Measurements from ENCODE around the gene YBEY. TPM values are rescaled to one million over a fixed set of nuclear protein-coding genes. Genes with fewer than 3 reads are reported as not detected.

Gene YBEY
- total and polyA plus RNA-seq, 2 of the 13 experiments (the other 11 are each of a cell fraction or from before 2014, with no cell fraction given): 6.5 to 8.9 TPM

- TF ChIP-seq PAWR (CRISPR knock-in tag; IDR thresholded peaks at IDR 0.05; ENCODE audit: borderline replicate concordance) (no peak), ZNF143 (CRISPR knock-in tag; IDR thresholded peaks at IDR 0.05) (no peak; the same call in 1 of the 2 replicates), SMAD9 (CRISPR knock-in tag; IDR thresholded peaks at IDR 0.05) (no peak), ZNF318 (CRISPR knock-in tag; IDR thresholded peaks at IDR 0.05) (no peak), CCAR2 (optimal IDR thresholded peaks at IDR 0.05; ENCODE audit: low read depth, low read length) (no peak), SIN3A (IDR thresholded peaks at IDR 0.05; ENCODE audit: borderline replicate concordance, low read depth, low read length) (peak; percentile 40; the same call in 1 of the 2 replicates), DPF2 (CRISPR knock-in tag; IDR thresholded peaks at IDR 0.05; ENCODE audit: borderline replicate concordance, low read depth) (no peak), ZNF850 (CRISPR knock-in tag; conservative IDR thresholded peaks at IDR 0.05) (no peak), XRCC5 (optimal IDR thresholded peaks at IDR 0.05; ENCODE audit: low read length) (peak; percentile 12), JUND (CRISPR knock-in tag; IDR thresholded peaks at IDR 0.05) (no peak), ZNF607 (CRISPR knock-in tag; IDR thresholded peaks at IDR 0.05; ENCODE audit: borderline replicate concordance) (0 out of 2 replicates have a peak, but pooled peaks have one; percentile 81), DMAP1 (CRISPR knock-in tag; IDR thresholded peaks at IDR 0.05) (no peak), CEBPG (CRISPR knock-in tag; IDR thresholded peaks at IDR 0.05) (no peak), ZNF282 (IDR thresholded peaks at IDR 0.05; ENCODE audit: partially characterized antibody) (no peak), ZNF430 (CRISPR knock-in tag; IDR thresholded peaks at IDR 0.05) (no peak), DDIT3 (CRISPR knock-in tag; IDR thresholded peaks at IDR 0.05) (no peak)
- TF ChIP-seq, protein P1, sequence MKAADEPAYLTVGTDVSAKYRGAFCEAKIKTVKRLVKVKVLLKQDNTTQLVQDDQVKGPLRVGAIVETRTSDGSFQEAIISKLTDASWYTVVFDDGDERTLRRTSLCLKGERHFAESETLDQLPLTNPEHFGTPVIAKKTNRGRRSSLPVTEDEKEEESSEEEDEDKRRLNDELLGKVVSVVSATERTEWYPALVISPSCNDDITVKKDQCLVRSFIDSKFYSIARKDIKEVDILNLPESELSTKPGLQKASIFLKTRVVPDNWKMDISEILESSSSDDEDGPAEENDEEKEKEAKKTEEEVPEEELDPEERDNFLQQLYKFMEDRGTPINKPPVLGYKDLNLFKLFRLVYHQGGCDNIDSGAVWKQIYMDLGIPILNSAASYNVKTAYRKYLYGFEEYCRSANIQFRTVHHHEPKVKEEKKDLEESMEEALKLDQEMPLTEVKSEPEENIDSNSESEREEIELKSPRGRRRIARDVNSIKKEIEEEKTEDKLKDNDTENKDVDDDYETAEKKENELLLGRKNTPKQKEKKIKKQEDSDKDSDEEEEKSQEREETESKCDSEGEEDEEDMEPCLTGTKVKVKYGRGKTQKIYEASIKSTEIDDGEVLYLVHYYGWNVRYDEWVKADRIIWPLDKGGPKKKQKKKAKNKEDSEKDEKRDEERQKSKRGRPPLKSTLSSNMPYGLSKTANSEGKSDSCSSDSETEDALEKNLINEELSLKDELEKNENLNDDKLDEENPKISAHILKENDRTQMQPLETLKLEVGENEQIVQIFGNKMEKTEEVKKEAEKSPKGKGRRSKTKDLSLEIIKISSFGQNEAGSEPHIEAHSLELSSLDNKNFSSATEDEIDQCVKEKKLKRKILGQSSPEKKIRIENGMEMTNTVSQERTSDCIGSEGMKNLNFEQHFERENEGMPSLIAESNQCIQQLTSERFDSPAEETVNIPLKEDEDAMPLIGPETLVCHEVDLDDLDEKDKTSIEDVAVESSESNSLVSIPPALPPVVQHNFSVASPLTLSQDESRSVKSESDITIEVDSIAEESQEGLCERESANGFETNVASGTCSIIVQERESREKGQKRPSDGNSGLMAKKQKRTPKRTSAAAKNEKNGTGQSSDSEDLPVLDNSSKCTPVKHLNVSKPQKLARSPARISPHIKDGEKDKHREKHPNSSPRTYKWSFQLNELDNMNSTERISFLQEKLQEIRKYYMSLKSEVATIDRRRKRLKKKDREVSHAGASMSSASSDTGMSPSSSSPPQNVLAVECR (CRISPR knock-in tag; IDR thresholded peaks at IDR 0.05; ENCODE audit: borderline replicate concordance): peak; percentile 37; the same call in 1 of the 2 replicates
These were observed 39.2 kb downstream of the YBEY start (continued) for GRCh38 chr21:46325073-46325912.
